IPS-18c (cell line): Measurements from ENCODE around the gene GPHB5.
"Not testable (repeated sequence)": the region's sequence is repeated elsewhere in the genome, so short reads cannot be mapped to it uniquely, and the experiment has no call there.

Experiments used
- H3K4me3 ChIP-seq: 2 replicates; pipeline ENCODE4 v1.7.0; 2013; ENCODE audit warnings: low read depth, mild to moderate bottlenecking, low read length, moderate library complexity; ENCODE audit not compliant: insufficient read depth
- H3K9me3 ChIP-seq: one replicate; pipeline ENCODE4 v1.6.1; 2013; ENCODE audit warnings: mild to moderate bottlenecking, low read length, moderate library complexity; ENCODE audit not compliant: control insufficient read depth, insufficient read depth

GPHB5 gene, protein sequence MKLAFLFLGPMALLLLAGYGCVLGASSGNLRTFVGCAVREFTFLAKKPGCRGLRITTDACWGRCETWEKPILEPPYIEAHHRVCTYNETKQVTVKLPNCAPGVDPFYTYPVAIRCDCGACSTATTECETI

DNA sequence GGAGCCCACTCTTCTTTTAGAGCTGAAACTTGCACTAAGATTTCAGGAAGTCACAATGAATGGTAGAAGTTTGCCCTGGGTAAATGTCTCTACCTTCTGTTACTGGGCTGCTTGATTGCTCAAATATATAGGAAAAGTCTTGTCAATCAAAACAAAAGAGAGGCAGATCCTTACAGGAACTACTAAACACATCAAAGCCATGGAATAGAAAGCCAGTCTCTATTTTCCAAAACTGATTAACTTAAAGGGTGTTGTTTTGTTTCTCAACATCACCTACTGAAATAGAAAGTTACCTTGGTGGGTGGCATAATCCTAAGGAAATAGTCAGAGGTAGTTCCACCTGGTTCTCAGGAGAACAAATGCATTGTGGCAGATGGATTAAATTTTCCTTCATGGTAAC is at the start of gene GPHB5:
Gene GPHB5 (minus strand): TSS at position 101 of the 400 bp plus-strand sequence. CDS start 1,086 bp downstream, outside the sequence.
- Histone ChIP-seq H3K9me3 (no peaks in the 10 kb centered on the region), H3K4me3 (no peak within 1 kb of the TSS)

DNA sequence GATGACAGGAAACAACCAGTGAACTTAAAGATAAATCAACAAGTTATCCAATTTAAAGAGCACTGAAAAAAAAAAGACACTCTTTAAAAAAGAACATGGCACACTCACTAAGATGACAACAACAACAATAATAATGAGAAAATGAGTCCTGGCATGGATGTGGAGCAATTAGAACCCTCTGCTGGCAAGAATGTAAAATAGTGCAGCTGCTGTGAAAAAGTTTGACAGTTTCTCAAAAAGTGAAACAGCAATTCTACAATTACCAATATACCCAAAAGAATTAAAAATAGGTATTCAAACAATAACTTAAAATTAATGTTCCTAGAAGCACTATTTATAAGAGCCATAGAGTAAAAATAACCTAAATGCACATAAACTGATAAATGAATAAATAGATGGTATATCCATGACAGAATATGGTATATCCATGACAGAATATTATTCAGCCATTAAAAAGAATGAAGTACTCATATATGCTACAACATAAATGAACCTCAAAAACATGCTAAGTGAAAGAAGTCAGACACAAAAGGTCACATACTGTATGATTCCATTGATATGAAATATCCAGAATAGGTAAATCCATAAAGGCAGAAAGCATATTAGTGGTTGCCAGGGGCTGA is 49.1 kb upstream of the GPHB5 start:
- no peak overlapping the region for H3K4me3 ChIP-seq
- no peaks in the 10 kb centered on the region for H3K9me3 ChIP-seq

DNA sequence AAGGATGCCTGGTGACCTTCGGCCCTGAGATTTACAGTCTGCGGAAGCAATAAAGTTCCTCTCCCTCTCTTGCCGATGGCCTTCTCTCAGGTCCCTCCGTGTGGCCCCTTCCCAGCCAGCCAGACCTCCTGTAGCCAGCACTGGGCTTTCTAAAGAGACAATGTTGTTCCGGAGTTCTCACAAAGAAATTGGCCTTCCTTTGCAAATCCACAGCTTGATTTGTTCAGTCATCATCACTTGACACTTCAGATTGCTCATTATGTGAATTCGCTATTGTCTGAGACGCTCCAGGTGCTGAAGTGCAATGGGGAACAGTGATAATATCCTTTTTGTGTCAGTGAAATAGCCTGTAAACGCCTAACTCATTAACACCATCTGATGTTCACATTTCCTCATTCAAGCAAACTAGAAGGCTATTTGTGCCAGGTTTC is 43.7 kb upstream of the GPHB5 start:
- Histone ChIP-seq H3K9me3 (no peaks in the 10 kb centered on the region), H3K4me3 (no peak overlapping the region)

DNA sequence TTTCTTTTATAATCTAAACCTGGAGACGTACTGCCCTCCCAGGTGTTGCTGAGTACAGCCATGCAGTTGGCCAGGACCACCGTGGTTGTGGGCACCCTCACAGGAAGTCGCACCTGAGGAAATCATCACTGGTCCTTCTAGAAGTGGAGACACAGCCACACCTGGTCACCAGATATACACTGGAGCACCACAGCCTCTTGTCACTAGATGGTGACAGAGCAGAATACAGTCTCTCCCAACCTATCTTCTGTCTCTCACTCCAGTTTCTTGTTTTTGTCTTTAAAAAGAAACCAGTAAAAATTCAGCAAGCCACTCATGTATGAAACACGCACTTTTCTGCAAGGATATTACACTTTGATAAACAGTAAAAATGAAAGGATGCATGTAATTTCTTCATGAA is 43.1 kb upstream of the GPHB5 start:
- no peak overlapping the region for H3K4me3 ChIP-seq

DNA sequence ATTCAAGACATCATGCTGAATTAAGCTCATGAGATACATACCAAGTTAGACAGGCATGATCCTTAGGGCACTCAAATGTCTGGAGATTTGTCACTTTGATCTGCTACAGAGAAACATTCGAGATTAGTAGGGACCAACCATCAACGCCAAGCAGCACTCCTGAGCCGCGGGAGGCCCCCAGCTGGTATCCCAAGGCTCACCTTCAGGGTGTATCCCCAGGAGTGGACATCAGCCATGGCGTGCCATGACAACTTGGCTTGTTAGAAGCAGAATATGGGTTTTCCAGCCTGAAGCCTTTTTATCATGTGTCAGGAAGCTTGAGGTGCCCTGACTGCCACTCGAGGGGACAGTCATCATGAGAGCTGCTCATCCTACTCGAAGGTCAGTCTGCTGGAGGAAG is 39.1 kb upstream of the GPHB5 start:
- Histone ChIP-seq H3K4me3 (no peak overlapping the region), H3K9me3 (no peaks in the 10 kb centered on the region)

More for the DNA sequence above, 43.1 kb upstream of the GPHB5 start:
- no peaks in the 10 kb centered on the region for H3K9me3 ChIP-seq

DNA sequence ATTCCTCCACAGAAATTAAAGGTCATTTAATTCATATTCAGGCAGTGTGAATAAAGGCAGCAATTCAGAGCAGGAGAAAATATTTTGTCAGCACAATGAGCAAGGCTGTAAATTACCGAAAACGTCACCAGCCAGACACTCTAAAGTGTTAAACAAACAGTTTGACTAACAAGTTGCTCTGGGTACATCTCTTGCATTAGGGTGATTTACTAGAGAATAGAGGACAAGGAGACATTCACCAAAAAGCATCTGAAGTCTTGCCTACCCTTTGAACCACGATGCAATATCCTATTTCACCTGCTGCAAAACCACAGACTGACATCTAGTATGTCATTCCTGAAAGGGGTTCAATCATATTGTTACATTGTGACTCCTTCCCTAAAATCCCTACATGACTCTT is 27.1 kb upstream of the GPHB5 start:
- H3K9me3 ChIP-seq: no peaks in the 10 kb centered on the region
- no peak overlapping the region for H3K4me3 ChIP-seq

DNA sequence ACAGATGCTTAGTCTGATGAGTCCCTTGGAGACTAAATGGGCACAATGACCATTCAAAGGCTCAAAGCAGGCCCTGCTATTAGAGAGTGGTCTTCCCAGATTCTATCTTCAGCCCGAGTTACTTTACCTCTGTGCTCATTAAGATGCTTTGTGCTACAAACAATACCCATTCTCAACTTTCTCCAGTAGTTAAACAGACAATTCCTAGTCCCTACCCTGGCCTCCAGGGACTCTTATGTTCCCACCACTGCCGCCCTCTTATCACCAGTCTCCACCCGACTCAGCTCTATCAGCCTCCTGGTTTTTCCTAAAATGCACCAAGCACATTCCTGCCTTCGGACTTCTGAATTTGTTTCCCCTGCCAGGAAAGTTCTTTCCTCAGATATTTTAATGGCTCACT is 25.6 kb upstream of the GPHB5 start:
- no peak overlapping the region for H3K4me3 ChIP-seq

DNA sequence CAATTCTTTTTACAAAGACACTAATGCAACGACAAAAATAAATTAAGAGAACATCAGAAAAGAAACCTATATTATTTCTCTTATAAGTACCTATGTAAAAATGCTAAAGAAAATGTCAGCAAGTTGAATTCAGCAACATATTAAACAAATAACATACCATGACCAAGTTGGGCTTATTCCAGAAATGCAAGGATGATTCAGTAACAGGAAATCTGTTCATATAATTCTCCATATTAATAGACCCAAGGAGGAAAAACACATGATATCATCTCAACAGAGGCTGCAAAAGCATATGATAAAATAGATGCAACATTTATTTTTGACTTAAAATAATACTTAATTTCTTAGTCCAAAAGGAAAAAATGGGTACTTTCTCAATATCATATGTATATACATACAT is 25.1 kb upstream of the GPHB5 start:
- peaks cover 2% of the 10 kb centered on the region for H3K9me3 ChIP-seq
- no peak overlapping the region for H3K4me3 ChIP-seq

More for the DNA sequence above, 25.6 kb upstream of the GPHB5 start:
- H3K9me3 ChIP-seq: peaks cover 2% of the 10 kb centered on the region

DNA sequence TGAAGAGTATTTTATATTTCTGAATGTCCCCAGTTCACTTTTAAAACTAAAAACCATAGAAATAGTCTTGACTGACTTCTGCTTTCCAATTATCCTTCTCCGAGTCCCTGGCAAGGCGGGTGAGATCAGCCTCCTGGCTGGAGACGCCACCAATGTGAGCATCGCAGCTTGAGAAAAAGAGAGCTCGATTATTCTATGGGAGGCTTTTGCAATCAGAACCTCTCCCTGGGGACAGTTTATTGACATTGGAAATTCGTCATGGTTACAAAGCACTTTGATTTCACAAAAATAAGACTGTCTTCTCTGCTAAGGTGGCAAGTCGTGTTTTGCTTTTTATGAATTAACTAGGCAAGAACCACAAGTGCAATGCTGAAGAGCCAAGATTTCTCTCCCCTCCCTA is 23.6 kb upstream of the GPHB5 start:
- no peak overlapping the region for H3K4me3 ChIP-seq

DNA sequence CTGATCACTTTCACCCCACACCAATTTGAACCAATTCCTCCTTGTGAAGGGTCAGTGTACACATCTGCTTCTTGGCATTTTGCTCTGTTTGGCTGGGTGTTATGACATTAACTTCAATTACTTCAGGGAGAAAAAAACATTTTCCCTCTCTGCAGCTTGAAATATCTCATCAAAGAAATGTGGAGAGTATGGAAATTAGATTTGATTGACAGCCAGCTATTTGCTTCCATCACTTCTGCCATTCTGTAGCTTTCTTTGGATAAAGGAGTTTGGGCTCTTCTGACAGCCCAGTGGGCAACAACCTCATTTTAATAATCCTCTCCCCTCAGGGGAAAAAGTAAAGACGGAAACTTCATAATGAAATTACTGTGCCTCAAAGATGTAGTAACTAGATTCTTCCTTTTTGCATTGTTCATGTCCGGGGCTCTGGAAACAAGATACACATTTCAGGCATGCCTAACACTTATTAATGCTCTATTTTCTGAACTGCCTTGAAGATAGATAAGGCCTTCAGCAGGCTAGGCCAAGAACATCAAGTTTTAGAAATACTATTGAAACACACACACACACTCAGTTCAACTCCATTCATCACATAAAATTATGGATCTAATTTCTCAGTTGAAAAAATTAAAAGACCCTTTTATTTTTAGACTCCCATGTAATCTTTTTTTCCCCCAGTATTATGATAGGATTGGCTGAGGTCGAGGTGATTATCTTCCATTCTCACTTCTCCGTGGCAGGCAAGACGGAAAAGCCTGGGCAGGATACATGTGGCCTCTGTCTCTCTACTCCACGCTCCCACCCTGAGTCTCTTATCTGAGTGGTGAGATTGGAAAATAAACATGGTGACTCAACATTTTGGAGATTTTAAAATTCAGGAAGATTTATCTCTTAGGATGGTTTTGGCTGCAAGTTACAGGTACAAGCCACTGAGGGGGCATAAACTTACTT is 10.3 kb upstream of the GPHB5 start:
- Histone ChIP-seq H3K4me3 (no peak overlapping the region), H3K9me3 (no peaks in the 10 kb centered on the region)

More for the DNA sequence above, 23.6 kb upstream of the GPHB5 start:
- H3K9me3 ChIP-seq: peaks cover 2% of the 10 kb centered on the region

DNA sequence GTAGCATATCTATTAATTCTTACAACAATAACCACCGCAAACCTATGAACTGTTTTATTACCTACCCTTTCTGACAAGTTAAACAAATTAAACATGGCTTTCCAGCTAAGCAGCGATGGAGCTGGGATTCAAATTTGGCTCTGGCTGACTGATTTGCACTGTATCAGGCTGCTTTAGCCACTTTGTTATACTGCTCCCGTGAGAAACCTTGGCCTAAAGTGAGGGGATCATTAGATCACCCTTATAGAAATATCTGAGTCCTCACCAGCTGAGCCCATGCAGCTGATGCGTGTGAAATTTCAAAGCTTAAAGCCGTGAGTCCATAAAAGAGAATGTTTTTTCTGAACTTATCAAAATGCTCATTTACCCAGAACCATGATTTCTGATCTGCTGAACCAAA is 8.1 kb upstream of the GPHB5 start:
- H3K9me3 ChIP-seq: no peaks in the 10 kb centered on the region
- no peak overlapping the region for H3K4me3 ChIP-seq

DNA sequence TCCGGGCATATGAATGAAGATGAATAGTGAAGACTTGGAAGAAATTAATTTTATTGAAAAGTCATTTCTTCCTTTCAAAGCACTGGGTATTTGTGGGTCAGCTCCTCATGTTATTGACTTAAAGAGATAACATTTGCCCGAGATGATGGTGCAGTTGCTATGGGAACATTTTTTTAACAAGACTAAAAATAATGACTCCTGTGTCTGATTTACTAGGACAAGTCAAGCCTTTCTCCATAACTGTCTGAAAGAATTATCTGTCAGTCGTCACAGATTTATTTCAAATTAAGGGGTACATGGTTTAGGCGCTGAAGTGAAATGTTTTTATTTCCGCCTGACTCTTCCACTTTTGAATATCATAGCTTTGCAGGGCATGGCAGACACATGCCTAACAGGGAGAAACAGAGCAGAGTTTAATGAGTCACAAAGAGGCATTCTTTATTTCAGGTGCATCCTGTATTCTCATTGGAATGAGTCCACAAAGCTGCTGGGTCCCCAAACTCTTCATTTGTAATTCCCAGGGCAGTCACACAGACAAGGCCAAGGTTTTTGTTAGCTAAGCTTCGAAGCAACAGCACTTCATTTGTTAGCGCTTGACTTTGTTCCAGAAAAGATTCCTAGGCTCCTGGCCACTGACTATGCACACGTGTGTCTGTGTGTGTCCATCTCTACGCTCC is 4.3 kb upstream of the GPHB5 start:
- Histone ChIP-seq H3K9me3 (no peaks in the 10 kb centered on the region), H3K4me3 (no peak overlapping the region)

DNA sequence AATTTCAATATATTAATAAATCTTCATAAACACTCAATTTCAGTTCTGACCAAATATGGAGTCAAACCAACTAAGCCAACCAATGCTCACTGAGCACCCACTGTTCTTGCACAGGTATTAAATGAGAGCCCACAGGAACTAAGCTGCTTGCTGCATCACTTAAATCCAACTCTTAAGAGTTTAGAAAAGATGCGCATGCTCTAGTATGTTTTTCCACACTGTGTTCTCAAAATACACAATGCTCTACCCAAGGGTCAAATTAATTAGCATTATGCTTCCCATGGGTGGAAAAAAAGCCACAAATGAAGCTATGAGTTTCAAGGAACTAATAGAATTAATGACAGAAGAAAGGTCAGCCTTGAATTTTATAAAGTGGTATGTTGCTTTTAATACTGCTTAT is 3.7 kb upstream of the GPHB5 start:
- no peaks in the 10 kb centered on the region for H3K9me3 ChIP-seq
- no peak overlapping the region for H3K4me3 ChIP-seq

DNA sequence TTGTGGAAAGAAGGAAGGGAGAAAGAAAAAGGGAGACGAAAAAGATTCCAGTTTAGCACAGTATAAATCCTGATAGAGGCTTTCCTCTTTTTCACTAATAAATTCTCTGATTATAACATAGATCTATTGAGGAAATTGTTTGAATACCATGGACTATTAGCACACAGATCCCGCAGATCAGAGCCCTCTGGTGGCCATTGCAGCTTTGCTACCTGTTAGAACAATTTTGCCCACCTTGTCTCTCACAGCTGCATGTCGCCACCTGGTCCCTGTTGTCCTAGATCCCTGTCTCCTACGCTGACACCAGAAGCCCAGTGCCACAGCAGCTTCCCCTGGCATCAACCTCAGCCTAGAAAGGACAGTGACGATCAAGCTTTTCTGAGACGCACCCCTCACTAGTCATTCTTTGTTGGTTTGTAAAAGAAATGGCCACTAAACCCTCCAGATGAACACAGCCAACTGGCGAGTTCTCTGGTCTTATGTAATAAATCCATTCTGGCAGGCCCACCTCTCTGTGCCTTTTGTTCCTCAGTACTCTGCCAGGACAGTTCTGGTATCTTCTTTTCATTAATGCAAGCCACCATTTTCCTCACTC is 9.9 kb downstream of the GPHB5 start:
- H3K9me3 ChIP-seq: no peaks in the 10 kb centered on the region
- H3K4me3 ChIP-seq: no peak overlapping the region

DNA sequence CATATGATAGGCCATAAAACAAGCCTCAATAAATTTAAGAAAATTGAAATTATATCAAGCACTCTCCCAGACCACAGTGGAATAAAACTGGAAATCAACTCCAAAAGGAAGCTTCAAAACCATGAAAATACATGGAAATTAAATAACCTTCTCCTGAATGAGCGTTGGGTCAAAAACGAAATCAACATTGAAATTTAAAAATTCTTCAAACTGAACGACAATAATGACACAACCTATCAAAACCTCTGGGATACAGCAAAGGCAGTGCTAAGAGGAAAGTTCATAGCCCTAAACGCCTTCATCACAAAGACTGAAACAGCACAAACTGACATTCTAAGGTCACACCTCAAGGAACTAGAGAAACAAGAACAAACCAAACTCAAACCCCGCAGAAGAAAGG is 14.3 kb downstream of the GPHB5 start:
- not testable (repeated sequence) for H3K9me3 ChIP-seq, H3K4me3 ChIP-seq

DNA sequence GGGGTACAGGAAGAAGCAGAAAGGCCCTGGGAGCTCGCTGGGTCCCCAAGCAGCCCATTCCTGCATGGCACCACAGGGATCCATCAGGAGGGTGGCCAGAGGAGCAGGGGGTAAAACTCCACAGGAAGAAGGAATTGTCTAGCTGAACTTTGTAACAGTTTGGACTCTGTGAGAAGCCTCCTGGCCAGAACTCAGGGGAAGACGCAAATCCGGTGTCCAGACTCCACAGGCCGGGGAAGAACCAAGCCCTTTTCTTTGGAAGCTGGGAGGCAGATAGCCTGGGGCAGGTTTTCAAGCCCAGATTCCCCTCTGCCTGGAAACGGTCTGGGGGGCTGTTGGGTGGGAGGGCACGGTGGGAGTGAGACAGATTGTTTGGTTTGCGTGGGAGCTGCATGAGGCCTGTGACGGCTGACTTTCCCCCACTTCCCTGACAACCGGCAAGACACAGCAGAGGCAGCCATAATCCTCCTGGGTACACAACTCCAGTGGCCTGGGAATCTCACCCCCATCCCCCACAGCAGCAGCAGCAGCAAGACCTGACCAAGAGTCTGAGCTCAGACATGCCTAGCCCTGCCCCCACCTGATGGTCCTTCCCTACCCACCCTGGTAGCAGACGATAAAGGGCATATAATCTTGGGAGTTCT is 16.7 kb downstream of the GPHB5 start:
- H3K4me3 ChIP-seq: no peak overlapping the region
- H3K9me3 ChIP-seq: no peaks in the 10 kb centered on the region

DNA sequence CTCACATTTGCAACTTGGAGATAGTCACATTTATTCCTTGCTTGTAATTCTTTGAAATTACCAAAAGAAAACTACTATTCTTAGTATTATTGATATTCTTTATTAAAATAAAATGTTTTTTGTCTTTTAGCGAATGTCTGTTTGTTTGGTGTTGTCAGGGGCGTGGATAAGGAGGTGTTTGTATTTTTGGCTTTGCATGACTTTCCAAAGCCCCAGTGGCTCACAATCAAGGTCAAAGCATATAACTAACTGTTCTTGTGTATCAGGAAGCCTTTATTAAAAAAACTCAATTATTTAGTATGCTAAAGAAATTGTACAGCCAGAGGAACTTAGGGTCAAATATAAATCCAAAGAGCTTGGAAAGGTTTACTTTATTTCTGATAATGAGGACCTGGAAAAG is 17.9 kb downstream of the GPHB5 start:
- Histone ChIP-seq H3K4me3 (no peak overlapping the region), H3K9me3 (no peaks in the 10 kb centered on the region)
